ENCODE data around the gene RBM45. TPM values are rescaled to one million over a fixed set of nuclear protein-coding genes. Genes with fewer than 3 reads are reported as not detected.

The RBM45 gene
- total and polyA plus RNA-seq, 7 experiments from 2014 or later: 8.0 to 26.7 (median 12.0) TPM

DNA sequence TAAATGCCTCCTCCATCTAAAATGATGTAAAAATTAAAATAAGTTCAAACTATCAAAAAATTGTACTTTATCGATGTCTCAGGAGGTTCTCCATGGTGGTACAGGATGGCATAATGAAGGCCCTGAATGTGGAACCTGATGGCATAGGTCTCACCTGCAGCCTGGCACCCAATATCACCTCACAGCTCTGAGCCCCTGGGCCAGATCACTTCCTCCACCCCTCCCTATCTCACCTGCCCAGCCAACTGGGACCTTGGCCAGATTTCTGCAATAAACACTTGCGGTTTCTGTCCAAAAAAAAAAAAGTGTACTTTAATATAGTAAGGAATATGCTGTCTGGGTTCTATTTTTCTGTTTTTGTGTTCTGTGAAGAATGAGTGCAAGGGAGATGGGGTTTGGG, 6.7 kb upstream of the RBM45 start:
- Histone ChIP-seq H3K4me1 (ENCODE audit: control insufficient read depth in 2 of 2, insufficient read depth in 2 of 2, low read length in 2 of 2) (no peaks in the 10 kb centered on the region), H3K36me3 (ENCODE audit: control insufficient read depth in 2 of 3, insufficient read depth in 3 of 3, low read length in 3 of 3) (no peaks in the 10 kb centered on the region), H3K27me3 (ENCODE audit: control insufficient read depth in 2 of 2, insufficient read depth in 2 of 2, low read length in 2 of 2) (no peaks in the 10 kb centered on the region), H3K4me3 (ENCODE audit: low read length) (no peak overlapping the region), H3K27ac (ENCODE audit: low read depth, low read length) (no peak overlapping the region), H3K9me3 (ENCODE audit: control insufficient read depth in 2 of 3, low read length in 3 of 3) (no peaks in the 10 kb centered on the region)
- peaks cover 2 to 5% (median 3%) of the 10 kb centered on the region in 7 donors for H3K4me1 Mint-ChIP-seq
- no peaks in the 10 kb centered on the region for H3K9me3 Mint-ChIP-seq
- POLR2A ChIA-PET: no interaction called here
- DNase-seq: no peak
- no peak overlapping the region for H3K27ac Mint-ChIP-seq
- H3K4me3 Mint-ChIP-seq: no peak overlapping the region
- no peaks in the 10 kb centered on the region for H3K36me3 Mint-ChIP-seq
- no peak for ATAC-seq
- CTCF ChIA-PET: no interaction called here
- intact Hi-C loops (cut with micrococcal nuclease): no loop called here
- peaks cover 0 to 13% (median 0%) of the 10 kb centered on the region in 5 donors for H3K27me3 Mint-ChIP-seq

DNA sequence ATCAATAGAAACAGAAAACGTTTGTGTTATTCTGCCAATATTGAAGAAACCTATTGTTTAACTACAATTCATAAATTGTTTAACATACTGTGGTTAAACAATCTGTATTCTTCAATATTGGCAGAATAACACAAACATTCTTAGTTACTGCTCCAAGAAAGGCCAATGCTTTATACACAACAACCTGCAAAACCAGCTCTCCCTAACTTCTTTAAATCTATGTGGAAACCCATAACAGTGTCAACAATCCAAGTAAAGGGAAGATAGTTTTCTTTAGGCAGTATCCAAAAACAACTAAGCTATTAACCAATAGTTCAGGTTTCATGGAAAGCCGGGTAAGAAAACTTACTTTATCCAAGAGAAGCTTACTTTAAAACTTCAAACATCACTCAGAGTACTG, 6.2 kb upstream of the RBM45 start:
- H3K27me3 Mint-ChIP-seq: peaks cover 0 to 13% (median 0%) of the 10 kb centered on the region in 5 donors
- no peaks in the 10 kb centered on the region for H3K36me3 Mint-ChIP-seq
- H3K9me3 Mint-ChIP-seq: no peaks in the 10 kb centered on the region
- Histone ChIP-seq H3K4me1 (ENCODE audit: control insufficient read depth in 2 of 2, insufficient read depth in 2 of 2, low read length in 2 of 2) (no peaks in the 10 kb centered on the region), H3K9me3 (ENCODE audit: control insufficient read depth in 2 of 3, low read length in 3 of 3) (no peaks in the 10 kb centered on the region), H3K27ac (ENCODE audit: low read depth, low read length) (no peak overlapping the region), H3K4me3 (ENCODE audit: low read length) (no peak overlapping the region), H3K36me3 (ENCODE audit: control insufficient read depth in 2 of 3, insufficient read depth in 3 of 3, low read length in 3 of 3) (no peaks in the 10 kb centered on the region), H3K27me3 (ENCODE audit: control insufficient read depth in 2 of 2, insufficient read depth in 2 of 2, low read length in 2 of 2) (no peaks in the 10 kb centered on the region)
- CTCF ChIA-PET: no interaction called here
- no peak for ATAC-seq
- no peak for DNase-seq
- no peak overlapping the region for H3K4me3 Mint-ChIP-seq
- POLR2A ChIA-PET: no interaction called here
- no peak overlapping the region for H3K27ac Mint-ChIP-seq
- H3K4me1 Mint-ChIP-seq: peaks cover 2 to 5% (median 3%) of the 10 kb centered on the region in 7 donors
- intact Hi-C loops (cut with micrococcal nuclease): no loop called here

DNA sequence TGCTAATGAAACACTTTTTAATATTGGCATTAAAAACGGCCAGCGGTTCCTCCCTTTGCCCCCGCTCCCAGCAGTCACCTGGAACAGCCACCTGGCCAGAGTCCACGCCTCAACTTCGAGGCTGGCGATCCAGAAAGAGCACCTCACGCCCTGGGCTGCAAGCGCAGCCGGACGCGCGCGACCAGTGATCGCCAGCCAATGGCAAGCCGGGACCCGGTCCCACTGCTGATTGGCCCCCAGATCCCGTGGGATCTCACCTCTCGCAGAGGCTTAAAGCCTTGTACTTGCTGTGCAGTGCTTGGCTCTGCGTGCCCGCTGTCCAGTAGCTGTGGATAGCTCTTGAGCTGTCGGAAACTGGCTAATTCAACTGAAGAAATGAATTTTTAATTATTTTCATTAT, 4.1 kb upstream of the RBM45 start:
- DNase-seq: no peak
- ATAC-seq: no peak
- POLR2A ChIA-PET: no interaction called here
- Histone ChIP-seq H3K36me3 (ENCODE audit: control insufficient read depth in 2 of 3, insufficient read depth in 3 of 3, low read length in 3 of 3) (peaks cover 0 to 7% (median 0%) of the 10 kb centered on the region in 3 experiments), H3K9me3 (ENCODE audit: control insufficient read depth in 2 of 3, low read length in 3 of 3) (no peaks in the 10 kb centered on the region), H3K27ac (ENCODE audit: low read depth, low read length) (no peak overlapping the region), H3K4me3 (ENCODE audit: low read length) (no peak overlapping the region), H3K27me3 (ENCODE audit: control insufficient read depth in 2 of 2, insufficient read depth in 2 of 2, low read length in 2 of 2) (no peaks in the 10 kb centered on the region), H3K4me1 (ENCODE audit: control insufficient read depth in 2 of 2, insufficient read depth in 2 of 2, low read length in 2 of 2) (peaks cover 5 to 6% of the 10 kb centered on the region in 2 donors)
- no peak overlapping the region for H3K27ac Mint-ChIP-seq
- H3K4me3 Mint-ChIP-seq: no peak overlapping the region
- peaks cover 9 to 20% (median 15%) of the 10 kb centered on the region in 7 donors for H3K4me1 Mint-ChIP-seq
- CTCF ChIA-PET: no interaction called here
- H3K9me3 Mint-ChIP-seq: peaks cover 0 to 3% (median 0%) of the 10 kb centered on the region in 11 donors
- intact Hi-C loops (cut with micrococcal nuclease): loop anchor here in 1 of 2 donors (2.0 kb wide), 1 partner anchor 415 kb away; no protein-coding TSS in a partner anchor
- H3K36me3 Mint-ChIP-seq: no peaks in the 10 kb centered on the region
- peaks cover 0 to 10% (median 0%) of the 10 kb centered on the region in 5 donors for H3K27me3 Mint-ChIP-seq

DNA sequence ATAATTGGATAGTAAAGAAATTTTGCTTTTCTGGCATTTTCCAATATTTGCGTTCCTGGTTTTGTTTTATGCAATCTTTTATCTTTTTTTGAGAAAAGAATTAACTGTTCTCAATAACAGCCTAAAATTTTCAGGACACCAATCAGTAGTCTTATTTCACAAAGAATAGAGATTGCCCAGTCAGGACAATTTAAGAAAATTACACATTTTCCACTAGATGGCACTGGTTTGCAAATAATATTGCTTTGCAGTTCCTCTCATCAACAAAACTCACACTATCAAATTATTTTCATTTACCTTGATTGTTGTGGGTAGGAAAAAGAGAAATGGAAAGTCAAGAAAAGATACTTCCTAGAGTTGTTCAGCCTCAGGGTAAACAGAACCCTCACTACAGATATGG, 2.4 kb upstream of the RBM45 start:
- H3K27me3 ChIP-seq (ENCODE audit: control insufficient read depth in 2 of 2, insufficient read depth in 2 of 2, low read length in 2 of 2): no peaks in the 10 kb centered on the region
- Mint-ChIP-seq H3K4me3 (peak overlapping the region in 5 of 10 donors; percentile 3 to 69 (median 66)), H3K9me3 (peaks cover 0 to 3% (median 0%) of the 10 kb centered on the region in 11 donors), H3K27me3 (peaks cover 0 to 10% (median 0%) of the 10 kb centered on the region in 5 donors), H3K27ac (no peak overlapping the region), H3K4me1 (peaks cover 20 to 35% (median 31%) of the 10 kb centered on the region in 7 donors), H3K36me3 (no peaks in the 10 kb centered on the region)
- ChIA-PET CTCF (interaction anchor here (1.0 to 1.3 kb wide), 2 partner anchors 9 to 176 kb away, joined by 3 to 6 read pairs; no protein-coding TSS in a partner anchor), POLR2A (no interaction called here)
- no peak for ATAC-seq
- H3K27ac ChIP-seq (ENCODE audit: low read depth, low read length): no peak overlapping the region
- no peaks in the 10 kb centered on the region for H3K9me3 ChIP-seq (ENCODE audit: control insufficient read depth in 2 of 3, low read length in 3 of 3)
- peaks cover 6 to 14% of the 10 kb centered on the region in 2 donors for H3K4me1 ChIP-seq (ENCODE audit: control insufficient read depth in 2 of 2, insufficient read depth in 2 of 2, low read length in 2 of 2)
- no peak overlapping the region for H3K4me3 ChIP-seq (ENCODE audit: low read length)
- DNase-seq: peak in 6 of 9 donors; percentile 7 to 48 (median 26)
- peaks cover 0 to 7% (median 0%) of the 10 kb centered on the region in 3 experiments for H3K36me3 ChIP-seq (ENCODE audit: control insufficient read depth in 2 of 3, insufficient read depth in 3 of 3, low read length in 3 of 3)
- intact Hi-C loops (cut with micrococcal nuclease): loop anchor here (2.0 to 10.0 kb wide), 10 partner anchors 287 to 1897 kb away; partner anchors contain the start of genes CWC22 (in 1 of the 2) and PLEKHA3 (in 1 of the 2)

DNA sequence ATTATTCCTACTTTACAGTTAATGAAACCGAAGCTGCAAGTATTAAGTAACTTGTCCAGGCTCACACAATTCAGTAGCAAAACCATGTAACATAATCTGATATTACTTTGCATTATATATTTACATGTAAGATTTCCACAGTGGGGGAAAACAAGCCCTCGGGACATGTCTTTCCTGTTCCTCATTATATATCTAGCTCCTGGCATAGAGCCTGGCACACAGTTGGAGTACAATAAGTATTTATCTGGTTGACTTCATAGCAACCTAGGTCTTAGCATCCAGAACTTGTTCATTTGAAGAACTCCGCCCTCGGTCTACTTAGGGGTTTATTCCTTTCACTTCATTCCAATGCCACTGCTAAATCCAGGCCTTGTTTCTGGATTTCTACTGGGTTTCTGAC, 1.6 kb upstream of the RBM45 start:
- ATAC-seq: no peak
- Histone ChIP-seq H3K27ac (ENCODE audit: low read depth, low read length) (no peak overlapping the region), H3K4me3 (ENCODE audit: low read length) (no peak overlapping the region), H3K9me3 (ENCODE audit: control insufficient read depth in 2 of 3, low read length in 3 of 3) (no peaks in the 10 kb centered on the region), H3K36me3 (ENCODE audit: control insufficient read depth in 2 of 3, insufficient read depth in 3 of 3, low read length in 3 of 3) (peaks cover 0 to 7% (median 0%) of the 10 kb centered on the region in 3 experiments), H3K27me3 (ENCODE audit: control insufficient read depth in 2 of 2, insufficient read depth in 2 of 2, low read length in 2 of 2) (no peaks in the 10 kb centered on the region), H3K4me1 (ENCODE audit: control insufficient read depth in 2 of 2, insufficient read depth in 2 of 2, low read length in 2 of 2) (peaks cover 6 to 14% of the 10 kb centered on the region in 2 donors)
- intact Hi-C loops (cut with micrococcal nuclease): loop anchor here (5.0 to 10.0 kb wide), 9 partner anchors 287 to 1897 kb away; partner anchors contain the start of genes CWC22 (in 1 of the 2) and PLEKHA3 (in 1 of the 2)
- CTCF ChIA-PET: interaction anchor here (0.6 to 1.3 kb wide), 3 partner anchors 9 to 687 kb away, joined by 3 to 6 read pairs (median 3); no protein-coding TSS in a partner anchor
- H3K9me3 Mint-ChIP-seq: peaks cover 0 to 3% (median 0%) of the 10 kb centered on the region in 11 donors
- H3K4me1 Mint-ChIP-seq: peaks cover 20 to 44% (median 39%) of the 10 kb centered on the region in 7 donors
- peaks cover 0 to 10% (median 0%) of the 10 kb centered on the region in 5 donors for H3K27me3 Mint-ChIP-seq
- H3K4me3 Mint-ChIP-seq: no peak overlapping the region
- no peaks in the 10 kb centered on the region for H3K36me3 Mint-ChIP-seq
- POLR2A ChIA-PET: no interaction called here
- DNase-seq: no peak
- no peak overlapping the region for H3K27ac Mint-ChIP-seq

DNA sequence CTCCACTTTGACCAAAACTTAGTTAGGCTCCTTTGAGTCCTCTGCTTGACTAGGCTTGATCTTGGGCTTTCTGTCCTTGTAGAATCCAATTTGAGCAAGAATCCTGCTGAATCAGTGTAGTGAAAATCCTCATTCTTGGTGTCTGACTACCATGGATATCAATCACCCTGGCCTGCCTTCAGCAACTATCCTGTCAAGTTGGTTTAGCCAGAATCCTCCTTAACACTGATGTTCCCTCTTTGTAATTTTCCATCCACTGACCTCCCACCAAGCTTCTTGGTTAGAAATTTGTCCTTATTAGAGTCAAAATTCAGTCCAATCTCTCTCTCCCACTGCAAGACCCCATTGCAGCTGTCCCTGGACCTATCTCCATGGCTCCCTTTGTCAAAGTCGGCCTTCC, 494 bp upstream of the RBM45 start:
- Mint-ChIP-seq H3K36me3 (peaks cover 0 to 3% (median 0%) of the 10 kb centered on the region in 5 donors), H3K27ac (peak overlapping the region in 8 of 9 donors; percentile 36 to 90 (median 87)), H3K9me3 (peaks cover 0 to 3% (median 0%) of the 10 kb centered on the region in 11 donors), H3K27me3 (peaks cover 0 to 6% (median 0%) of the 10 kb centered on the region in 5 donors), H3K4me3 (peak overlapping the region; percentile 92 to 96 (median 94)), H3K4me1 (peaks cover 20 to 47% (median 39%) of the 10 kb centered on the region in 7 donors)
- Histone ChIP-seq H3K27ac (ENCODE audit: low read depth, low read length) (peak overlapping the region; percentile 71), H3K36me3 (ENCODE audit: control insufficient read depth in 2 of 3, insufficient read depth in 3 of 3, low read length in 3 of 3) (peaks cover 0 to 7% (median 0%) of the 10 kb centered on the region in 3 experiments), H3K27me3 (ENCODE audit: control insufficient read depth in 2 of 2, insufficient read depth in 2 of 2, low read length in 2 of 2) (no peaks in the 10 kb centered on the region), H3K4me1 (ENCODE audit: control insufficient read depth in 2 of 2, insufficient read depth in 2 of 2, low read length in 2 of 2) (peaks cover 6 to 14% of the 10 kb centered on the region in 2 donors), H3K4me3 (ENCODE audit: low read length) (peak overlapping the region; percentile 90), H3K9me3 (ENCODE audit: control insufficient read depth in 2 of 3, low read length in 3 of 3) (no peaks in the 10 kb centered on the region)
- intact Hi-C loops (cut with micrococcal nuclease): loop anchor here (1.0 to 10.0 kb wide), 13 partner anchors 83 to 1896 kb away; partner anchors contain the start of genes CWC22 (in 1 of the 2), OSBPL6 (in 1 of the 2), PJVK (in 1 of the 2) and PLEKHA3 (in 1 of the 2)
- no peak for ATAC-seq
- DNase-seq: no peak
- ChIA-PET POLR2A (interaction anchor here (0.8 kb wide), 1 partner anchor 303 kb away, joined by 3 read pairs; no protein-coding TSS in a partner anchor), CTCF (interaction anchor here (0.6 to 1.2 kb wide), 4 partner anchors 10 to 301 kb away, joined by 3 to 5 read pairs (median 3); no protein-coding TSS in a partner anchor)
